HG02623 (cell line): ENCODE results near the gene ECE1.
A peak's percentile ranks its signal among the peaks of the same experiment; 100 is the strongest.

ENCODE experiments used
- ATAC-seq: cut with Tn5 transposase; IDR thresholded peaks from one replicate; pipeline ENCODE4 v1.9.1; 2021; ENCODE audit warnings: moderate library complexity; ENCODE audit not compliant: unreplicated experiment

Gene ECE1

DNA sequence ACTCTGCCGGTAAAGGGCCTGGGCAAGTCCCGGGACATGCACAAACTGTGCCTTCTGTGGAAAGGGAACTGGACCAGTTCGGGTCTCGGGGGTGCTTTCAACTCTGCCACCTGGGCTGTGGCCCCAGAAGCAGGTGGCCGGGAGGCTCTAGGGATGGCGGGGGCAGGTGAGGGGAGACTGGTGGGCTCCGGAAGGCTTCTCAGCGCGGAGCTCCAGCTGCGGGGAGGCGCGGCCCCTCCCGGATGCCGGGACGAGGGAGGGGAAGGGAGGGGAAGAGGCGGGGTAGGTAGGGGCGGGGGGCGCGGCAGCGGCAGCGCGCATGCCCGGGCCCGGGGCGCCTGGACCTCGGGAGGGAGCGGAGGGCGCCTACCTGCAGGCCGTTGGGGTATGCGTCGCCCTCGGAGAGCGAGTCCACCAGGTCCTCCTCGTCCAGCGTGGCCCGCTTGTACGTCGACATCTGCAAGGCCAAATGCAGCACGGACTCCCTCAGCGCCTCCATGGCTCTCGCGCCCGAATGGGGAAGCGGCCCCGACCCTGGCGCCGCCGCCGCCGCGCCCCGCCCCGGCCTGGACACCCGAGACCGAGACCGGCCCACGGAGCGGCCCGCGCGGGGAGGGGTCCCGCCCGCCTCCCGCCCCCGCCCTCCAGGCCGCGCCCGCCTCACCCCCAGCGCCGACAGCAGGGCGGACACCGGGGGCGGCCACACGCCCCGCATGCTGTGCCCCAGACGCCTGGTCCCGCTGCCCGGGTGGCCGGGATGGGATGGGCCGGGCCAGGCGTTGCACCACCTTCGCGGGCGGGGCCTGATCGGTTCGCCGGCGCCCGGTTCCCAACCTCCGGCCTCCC, at the start of gene ECE1:
Gene ECE1, minus strand, starts transcription at position 764 of the 846 bp plus-strand sequence. Its CDS starts 49 bp downstream, at position 715.
- no peak for ATAC-seq

GRCh38 chr1:21339356-21340229, 49.3 kb upstream of the ECE1 start:
- no peak for ATAC-seq

- ATAC-seq: no peak
Measured at GRCh38 chr1:21338573-21339355, 48.5 kb upstream of the ECE1 start.

DNA sequence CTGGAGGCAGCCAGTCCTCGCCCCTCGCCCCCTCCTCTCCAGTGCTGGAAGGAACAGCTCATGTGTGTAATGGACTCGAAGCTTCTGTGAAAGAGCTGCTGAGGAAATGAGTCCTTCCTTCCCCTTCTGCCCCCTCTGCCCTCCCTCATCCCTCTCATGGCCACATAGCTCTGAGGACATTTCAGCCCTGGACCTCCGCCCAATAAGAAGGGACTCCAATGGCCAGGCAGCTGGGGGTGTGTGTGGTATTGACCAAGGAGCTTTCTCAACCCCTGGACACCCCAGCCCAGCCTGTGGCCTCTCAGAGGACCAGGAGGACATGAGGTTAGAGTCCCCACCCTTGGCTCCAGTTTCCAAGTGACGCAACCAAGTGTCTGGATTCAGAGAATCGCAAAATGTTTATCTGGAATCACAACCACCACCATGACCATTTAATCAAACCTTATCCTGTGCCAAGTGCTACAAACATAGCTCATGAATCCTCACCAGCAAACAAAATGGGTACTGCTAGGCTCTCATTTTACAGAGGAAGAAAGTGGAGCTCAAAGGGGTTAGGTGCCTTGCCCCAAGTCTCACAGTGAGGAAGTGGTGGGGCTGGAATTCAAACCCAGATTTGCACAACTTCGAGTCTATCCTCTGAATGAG, 47.8 kb upstream of the ECE1 start:
- ATAC-seq: no peak

GRCh38 chr1:21337454-21337927, 47.2 kb upstream of the ECE1 start:
- ATAC-seq: no peak

- no peak for ATAC-seq
Measured at GRCh38 chr1:21337010-21337437, 46.8 kb upstream of the ECE1 start.

- ATAC-seq: no peak
Measured at GRCh38 chr1:21335750-21336224, 45.5 kb upstream of the ECE1 start.

DNA sequence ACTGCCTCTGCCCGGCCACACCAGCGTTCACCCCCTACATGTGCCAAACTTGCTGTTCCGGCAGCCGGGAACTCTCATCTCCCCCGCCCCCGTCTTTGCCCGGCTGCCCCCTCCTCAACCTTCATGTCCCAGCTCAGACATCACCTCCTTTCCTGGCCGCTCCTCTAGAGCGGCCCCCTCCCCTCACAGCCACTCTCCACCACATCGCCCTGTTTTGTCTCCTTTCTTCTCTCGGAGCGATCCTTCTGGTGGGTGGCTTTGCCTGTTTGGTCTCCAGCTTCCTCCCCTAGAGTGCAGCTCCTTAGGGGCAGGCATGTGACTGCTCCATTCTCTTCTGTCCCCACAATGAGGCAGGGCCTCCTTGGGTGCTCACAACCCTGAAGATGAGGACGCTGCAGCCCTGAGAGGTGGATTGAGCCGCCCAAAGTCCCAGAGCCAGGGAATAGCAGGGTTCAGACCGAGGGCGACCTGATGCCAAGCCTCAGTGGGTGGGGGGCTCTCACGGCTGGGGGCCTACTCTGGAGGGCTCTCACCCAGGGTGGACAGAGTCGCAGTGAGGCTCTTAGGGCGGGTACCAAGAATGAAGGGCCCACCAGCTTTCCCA, 44.9 kb upstream of the ECE1 start:
- ATAC-seq: no peak

GRCh38 chr1:21334214-21335087, 44.2 kb upstream of the ECE1 start:
- peak; percentile 69 for ATAC-seq

- ATAC-seq: no peak
Measured at GRCh38 chr1:21333824-21334213, 43.6 kb upstream of the ECE1 start.

DNA sequence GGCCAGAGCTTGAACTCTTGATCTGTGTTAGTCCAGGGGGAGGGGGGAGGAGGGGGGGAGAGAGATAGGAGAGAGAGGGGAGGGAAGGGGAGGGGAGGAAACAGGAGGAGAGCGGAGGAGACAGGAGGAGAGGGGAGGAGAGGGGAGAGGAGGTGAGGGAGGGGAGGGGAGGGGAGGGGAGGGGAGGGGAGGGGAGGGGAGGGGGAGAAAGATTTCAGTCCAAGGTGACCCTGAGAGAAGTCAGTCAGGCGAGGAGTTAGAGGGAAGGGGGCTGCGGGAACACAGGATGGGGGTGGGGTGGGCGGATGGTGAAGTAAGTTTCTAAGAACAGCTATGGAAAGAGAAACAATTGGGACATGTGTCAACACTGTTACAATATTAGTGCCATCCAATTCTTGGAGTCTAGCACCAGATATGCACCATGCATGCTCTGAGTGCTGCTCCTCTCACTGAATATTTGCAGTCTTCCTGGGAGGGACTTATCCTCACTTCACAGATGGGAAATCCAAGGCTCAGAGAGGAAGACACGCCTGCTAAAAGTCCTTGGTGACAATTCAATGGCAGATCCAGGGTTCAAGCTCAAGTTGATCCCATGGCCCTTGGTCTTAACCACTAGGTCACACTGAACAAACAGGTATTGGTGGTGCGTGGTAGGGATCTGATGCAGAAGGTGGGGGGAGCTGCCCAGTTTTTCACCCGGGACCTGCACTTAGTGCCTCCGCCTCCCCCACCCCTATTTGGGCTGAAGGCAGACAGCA, 42.5 kb upstream of the ECE1 start:
- no peak for ATAC-seq

DNA sequence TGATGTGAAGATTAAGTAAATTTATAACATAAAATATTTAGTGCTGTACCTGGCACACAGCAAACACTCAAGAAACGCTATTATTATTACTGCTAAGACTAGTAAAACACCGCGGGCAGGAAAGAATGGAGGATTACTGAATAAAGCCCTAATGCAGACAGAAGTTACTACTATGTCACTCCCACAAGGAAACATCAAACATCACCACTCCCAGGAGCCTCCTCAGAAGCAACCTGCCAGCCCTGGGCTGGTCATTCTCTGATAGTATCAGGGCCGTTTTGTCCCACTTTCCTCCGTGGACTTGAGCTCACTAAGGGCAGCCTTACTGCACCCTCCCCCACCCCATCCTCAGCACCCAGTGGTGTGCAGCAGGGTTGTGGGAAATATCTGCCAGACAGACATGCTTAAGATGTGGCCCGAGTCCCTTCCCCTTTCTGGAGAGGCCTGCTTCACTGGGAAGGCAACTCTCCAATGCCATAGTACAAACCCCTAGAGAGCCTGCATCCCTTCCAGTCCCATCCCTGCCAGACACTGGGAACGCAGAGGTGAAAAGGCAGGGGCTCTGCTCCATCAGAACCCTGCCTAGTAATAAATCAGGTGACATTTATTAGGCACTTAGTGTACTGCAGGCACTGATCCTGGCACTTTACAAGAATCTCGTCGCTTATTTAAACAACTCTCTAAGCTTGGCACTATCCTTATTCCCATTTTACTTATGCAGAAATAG, 41.7 kb upstream of the ECE1 start:
- ATAC-seq: no peak

DNA sequence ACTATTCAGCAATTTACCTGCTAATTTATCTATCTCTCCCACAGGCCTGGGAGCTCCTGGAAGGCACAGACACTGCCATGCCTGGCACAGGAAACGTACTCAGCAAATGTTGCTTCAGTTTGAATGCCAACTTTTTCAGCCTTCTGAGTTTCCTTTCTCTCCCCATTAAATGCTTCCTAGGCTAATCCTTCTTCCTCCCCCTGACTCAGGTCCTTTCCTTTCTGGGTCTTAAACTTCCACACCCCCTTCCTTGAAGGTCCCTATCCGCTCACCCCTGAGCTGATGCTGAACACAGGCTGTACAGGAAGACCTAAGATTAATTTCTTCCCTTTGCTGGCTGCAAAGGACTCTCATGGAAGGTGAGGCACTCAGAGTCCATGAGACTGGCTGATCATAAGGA, 40.3 kb upstream of the ECE1 start:
- ATAC-seq: no peak

DNA sequence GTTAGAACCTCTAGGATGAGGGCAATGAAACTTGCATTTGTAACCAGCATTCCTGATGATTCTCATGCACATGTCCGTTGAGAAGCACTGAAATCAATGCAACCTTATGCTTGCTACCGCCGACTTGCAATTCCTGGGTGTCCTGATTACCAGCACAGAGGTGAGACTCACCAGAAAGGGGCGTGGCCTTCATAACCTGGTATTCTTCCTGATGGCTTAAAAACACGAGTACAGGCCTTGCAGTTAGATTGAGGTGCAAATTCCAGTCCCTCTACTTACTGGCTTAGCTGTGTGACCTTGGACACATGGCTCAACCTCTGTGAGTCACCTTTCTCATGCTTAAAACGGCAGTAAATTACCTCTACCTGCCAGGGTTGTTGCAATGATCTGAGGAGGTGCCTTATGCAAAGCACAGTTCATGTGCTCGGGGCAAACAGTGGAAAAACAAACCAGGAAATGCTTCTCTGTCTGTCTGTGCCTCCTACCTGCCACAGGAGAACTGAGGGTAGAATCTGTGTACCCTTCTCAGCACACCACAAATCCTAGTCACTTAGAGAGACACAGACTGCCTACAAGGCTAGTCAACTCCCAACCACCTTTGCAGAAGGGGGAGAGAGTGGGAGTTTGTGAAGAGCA, 39.1 kb upstream of the ECE1 start:
- ATAC-seq: no peak

GRCh38 chr1:21327566-21328323, 37.5 kb upstream of the ECE1 start:
- ATAC-seq: no peak

- ATAC-seq: no peak
Measured at GRCh38 chr1:21326861-21327344, 36.6 kb upstream of the ECE1 start.
